PC-9 (cell line): ENCODE measurements around the gene CMBL.

ENCODE experiments used
- CTCF ChIP-seq: fragments of 200-600 bp; sonication (generic); conservative IDR thresholded peaks from 2 replicates; pipeline ENCODE4 v1.6.1; 2017; ENCODE audit warnings: mixed run types, antibody characterized with exemption, mild to moderate bottlenecking, moderate library complexity
- EZH2 ChIP-seq: fragments of 200-600 bp; sonication (generic); IDR thresholded peaks from 2 replicates; pipeline ENCODE4 v1.8.0; 2017; ENCODE audit warnings: antibody characterized with exemption, low read depth

GRCh38 chr5:10307206-10308148 lies at the start of gene CMBL:
- TF ChIP-seq EZH2, result no peak
- TF ChIP-seq CTCF, result no peak
